Effector memory CD8-positive, alpha-beta T cell (primary cell): ENCODE results near the gene SLC10A3.

ENCODE experiments used
- ATAC-seq: fragments of 150-1000 bp; cut with Tn5 transposase; replicated peaks from 2 replicates; pipeline ENCODE4 v1.10.0; 2021; ENCODE audit warnings: mild to moderate bottlenecking, moderate library complexity
- DNase-seq, 3 experiments: peaks; one replicate each; pipeline ENCODE4 v3.0.0; 2021
- H3K27ac Mint-ChIP-seq, 2 donors: one replicate each; pipeline ENCODE4 v1.8.0; 2022; ENCODE audit warnings: mild to moderate bottlenecking in 2 of 2, mixed read lengths in 2 of 2, moderate library complexity in 2 of 2
- H3K27me3 Mint-ChIP-seq, 2 donors: one replicate each; pipeline ENCODE4 v1.8.0; 2022; ENCODE audit warnings: mixed read lengths in 2 of 2
- H3K36me3 Mint-ChIP-seq: one replicate; pipeline ENCODE4 v1.8.0; 2022; ENCODE audit warnings: mild to moderate bottlenecking, moderate library complexity, mixed read lengths; ENCODE audit not compliant: insufficient read depth
- H3K4me1 Mint-ChIP-seq, 2 donors: one replicate each; pipeline ENCODE4 v1.8.0; 2022; ENCODE audit warnings: low read depth in 2 of 2, mixed read lengths in 2 of 2
- H3K4me3 Mint-ChIP-seq, 2 donors: one replicate each; pipeline ENCODE4 v1.8.0; 2022; ENCODE audit warnings: mild to moderate bottlenecking in 2 of 2, mixed read lengths in 2 of 2, moderate library complexity in 2 of 2
- H3K9me3 Mint-ChIP-seq, 2 donors: one replicate each; pipeline ENCODE4 v1.8.0; 2022; ENCODE audit warnings: mixed read lengths in 2 of 2

Gene SLC10A3

DNA sequence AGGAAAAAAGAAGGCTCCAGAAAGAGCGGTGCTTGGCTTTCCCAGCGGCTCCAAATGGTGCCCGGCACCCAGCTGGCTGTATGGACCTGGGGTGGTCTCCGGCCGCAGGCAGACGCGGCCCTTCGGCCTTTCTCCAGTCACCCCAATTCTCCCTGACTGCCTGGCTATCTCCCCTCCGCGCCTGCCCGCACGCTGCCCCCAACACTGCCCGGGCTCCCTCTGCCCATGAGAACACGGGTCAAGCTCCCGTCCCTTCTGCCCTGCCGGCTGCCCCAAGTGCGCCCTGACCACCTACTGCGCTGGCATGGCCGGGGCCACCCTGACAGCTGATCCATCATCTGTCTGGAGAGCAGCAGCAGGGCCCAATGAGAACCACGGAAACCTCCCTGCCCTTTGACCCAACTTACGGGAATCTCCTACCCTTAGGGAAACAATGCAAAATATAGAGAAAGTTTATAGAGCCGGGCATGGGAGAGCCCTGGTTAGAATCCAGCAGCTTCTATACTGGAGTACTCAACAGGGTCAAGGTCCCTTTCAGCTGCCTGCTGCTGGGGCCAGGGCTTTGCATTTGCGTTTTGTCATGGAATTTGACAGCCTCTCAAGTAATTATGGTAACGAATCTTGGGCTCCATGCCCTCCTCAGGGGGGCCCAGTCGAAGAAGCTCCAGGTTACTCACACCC is 26.8 kb upstream of the SLC10A3 start:
- Mint-ChIP-seq H3K27ac (peak overlapping the region in 1 of 2 donors; percentile 86), H3K4me3 (peak overlapping the region; percentile 40 to 82), H3K27me3 (no peaks in the 10 kb centered on the region), H3K4me1 (peaks cover 13% of the 10 kb centered on the region in 2 donors), H3K9me3 (no peaks in the 10 kb centered on the region), H3K36me3 (peaks cover 3% of the 10 kb centered on the region)
- ATAC-seq (no peak), DNase-seq (no peak)

DNA sequence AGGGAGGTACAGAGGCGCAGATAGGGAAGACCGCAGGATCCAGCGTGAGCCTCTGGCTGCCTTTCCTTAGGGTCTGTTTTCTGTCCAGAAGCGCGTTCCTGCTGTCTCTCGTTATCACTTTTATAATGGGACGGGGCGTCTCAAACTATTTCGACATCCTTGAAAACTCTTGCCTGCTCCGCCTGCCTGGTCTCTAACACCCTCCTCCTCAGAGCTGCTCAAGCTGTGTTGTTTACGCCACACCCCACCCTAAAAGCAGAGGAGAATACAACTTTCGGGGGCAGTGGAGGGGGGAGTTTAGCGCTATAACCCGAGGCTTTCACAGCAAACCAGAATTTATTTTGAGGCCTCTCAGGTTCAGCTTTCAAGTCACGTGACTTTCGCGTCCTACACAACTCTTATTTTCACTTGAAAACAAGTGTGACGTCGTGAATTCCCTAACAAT is 26.2 kb upstream of the SLC10A3 start:
- Mint-ChIP-seq H3K27me3 (no peaks in the 10 kb centered on the region), H3K4me1 (peaks cover 13 to 15% of the 10 kb centered on the region in 2 donors), H3K36me3 (peaks cover 3% of the 10 kb centered on the region), H3K9me3 (no peaks in the 10 kb centered on the region), H3K4me3 (peak overlapping the region; percentile 82), H3K27ac (peak overlapping the region; percentile 67 to 86)
- peak in 2 of 3 experiments; percentile 6 to 12 for DNase-seq
- peak; percentile 44 for ATAC-seq

DNA sequence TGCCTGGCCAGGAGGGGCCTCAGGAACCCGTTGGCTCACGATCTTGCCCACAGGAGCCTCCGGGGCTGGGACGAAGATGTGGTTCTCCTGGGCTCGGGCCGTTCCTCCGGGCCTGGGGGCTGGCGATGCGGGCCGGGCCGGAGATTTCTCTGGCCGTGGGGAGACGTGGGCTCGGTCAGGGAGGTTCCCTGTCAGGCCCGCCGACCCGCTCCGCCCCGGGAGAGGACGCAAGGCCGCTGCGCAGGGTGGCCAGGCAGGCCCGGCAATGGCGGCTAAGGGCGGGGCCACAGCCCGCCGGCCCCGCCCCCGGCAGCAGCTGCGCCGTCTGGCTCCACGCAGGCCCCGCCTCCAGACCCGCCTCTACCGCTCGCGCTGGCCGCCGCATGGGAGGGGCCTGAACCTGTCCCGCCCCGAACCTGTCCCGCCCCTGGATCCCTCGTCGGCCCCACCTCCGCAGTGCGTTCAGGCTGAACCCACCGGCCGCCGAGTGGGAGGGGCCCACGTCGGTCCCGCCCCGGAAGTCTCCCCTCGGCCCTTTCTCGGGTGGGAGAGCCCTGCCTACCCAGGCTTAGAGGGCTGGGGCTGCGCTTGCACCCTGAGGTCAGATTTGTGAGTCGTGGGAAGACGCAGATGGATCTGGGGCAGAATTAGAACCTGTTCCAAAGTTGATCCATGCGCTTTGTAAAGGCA is 25.7 kb upstream of the SLC10A3 start, which contains the start of gene FAM3A:
Gene FAM3A, minus strand, starts transcription at position 267 of the 690 bp plus-strand sequence. CDS start 460 bp downstream, outside the sequence.
- Mint-ChIP-seq H3K9me3 (no peaks in the 10 kb centered on the region), H3K27ac (peak within 1 kb of the TSS; percentile 67 to 86), H3K27me3 (no peaks in the 10 kb centered on the region), H3K36me3 (peaks cover 3% of the 10 kb centered on the region), H3K4me1 (peaks cover 14 to 17% of the 10 kb centered on the region in 2 donors), H3K4me3 (peak within 1 kb of the TSS; percentile 82)
- DNase-seq (peak; percentile 83 to 85 (median 83)), ATAC-seq (peak; percentile 91)

DNA sequence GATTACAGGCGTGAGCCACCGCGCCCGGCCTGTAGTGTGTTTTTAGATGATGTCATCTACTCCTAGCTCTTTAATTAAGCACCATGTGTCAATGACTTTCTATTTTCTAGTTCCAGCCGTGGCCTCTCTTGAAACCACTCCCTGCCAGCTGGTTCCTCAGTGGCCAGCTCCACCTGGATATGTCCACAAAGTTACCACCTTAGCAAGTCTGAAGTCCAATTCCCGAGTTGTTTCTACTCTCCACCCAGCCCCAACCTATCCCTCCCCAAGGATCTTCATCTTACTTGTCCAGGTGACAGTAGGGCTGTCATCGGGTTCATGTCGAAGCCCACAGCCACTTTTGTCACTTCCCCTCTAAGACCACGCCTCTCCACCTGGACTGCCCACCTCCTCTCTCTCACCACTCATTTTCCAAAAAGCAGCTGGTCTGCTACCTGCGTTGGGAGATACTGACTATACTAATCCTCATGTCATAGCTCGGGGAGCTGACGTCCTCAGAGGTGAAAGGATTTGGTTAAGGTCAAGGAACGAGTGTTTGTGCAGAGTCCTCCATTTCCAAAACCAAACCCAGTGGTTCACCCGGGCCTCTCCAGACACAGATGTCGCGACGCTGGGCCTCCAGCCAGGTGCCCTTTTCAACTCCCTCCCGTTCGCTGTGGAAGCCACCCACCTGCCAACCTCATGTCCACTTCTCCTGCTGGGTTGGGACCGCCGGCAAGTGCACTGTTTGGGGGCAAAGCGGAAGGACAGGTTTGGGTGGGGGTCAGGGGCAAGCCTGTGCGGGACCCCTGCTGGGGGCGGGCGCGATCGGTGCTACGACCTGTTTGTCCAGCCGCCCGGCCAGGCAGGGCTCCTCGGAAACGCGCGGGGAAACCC is 24.9 kb upstream of the SLC10A3 start:
- H3K27me3 Mint-ChIP-seq: no peaks in the 10 kb centered on the region
- peaks cover 3% of the 10 kb centered on the region for H3K36me3 Mint-ChIP-seq
- H3K4me3 Mint-ChIP-seq: peak overlapping the region; percentile 82
- peak overlapping the region; percentile 67 to 86 for H3K27ac Mint-ChIP-seq
- peaks cover 15 to 17% of the 10 kb centered on the region in 2 donors for H3K4me1 Mint-ChIP-seq
- DNase-seq (no peak), ATAC-seq (no peak)
- no peaks in the 10 kb centered on the region for H3K9me3 Mint-ChIP-seq

DNA sequence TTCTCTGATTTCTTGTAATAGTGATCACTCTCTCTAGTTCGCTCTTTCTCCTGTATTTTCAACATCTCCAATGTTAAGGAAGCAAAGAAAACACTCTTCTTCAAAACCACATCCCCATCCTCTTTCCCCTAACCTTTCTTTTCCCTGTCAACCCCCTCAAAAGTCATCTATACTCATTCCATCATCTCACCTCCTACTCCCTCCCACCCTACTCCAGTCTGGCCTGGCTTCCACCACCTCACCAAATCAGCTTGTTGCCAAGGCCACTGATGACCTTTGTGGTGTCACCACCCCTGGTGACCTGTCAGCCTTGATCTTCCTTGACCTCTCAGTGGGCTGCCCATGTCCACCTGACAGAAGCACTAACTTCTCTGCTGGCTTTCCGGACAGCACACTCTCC is 23.3 kb upstream of the SLC10A3 start:
- Mint-ChIP-seq H3K4me1 (peaks cover 15 to 17% of the 10 kb centered on the region in 2 donors), H3K4me3 (peak overlapping the region; percentile 29 to 82), H3K36me3 (peaks cover 8% of the 10 kb centered on the region), H3K27me3 (no peaks in the 10 kb centered on the region), H3K9me3 (no peaks in the 10 kb centered on the region), H3K27ac (peak overlapping the region; percentile 20 to 87)
- no peak for DNase-seq
- ATAC-seq: no peak

DNA sequence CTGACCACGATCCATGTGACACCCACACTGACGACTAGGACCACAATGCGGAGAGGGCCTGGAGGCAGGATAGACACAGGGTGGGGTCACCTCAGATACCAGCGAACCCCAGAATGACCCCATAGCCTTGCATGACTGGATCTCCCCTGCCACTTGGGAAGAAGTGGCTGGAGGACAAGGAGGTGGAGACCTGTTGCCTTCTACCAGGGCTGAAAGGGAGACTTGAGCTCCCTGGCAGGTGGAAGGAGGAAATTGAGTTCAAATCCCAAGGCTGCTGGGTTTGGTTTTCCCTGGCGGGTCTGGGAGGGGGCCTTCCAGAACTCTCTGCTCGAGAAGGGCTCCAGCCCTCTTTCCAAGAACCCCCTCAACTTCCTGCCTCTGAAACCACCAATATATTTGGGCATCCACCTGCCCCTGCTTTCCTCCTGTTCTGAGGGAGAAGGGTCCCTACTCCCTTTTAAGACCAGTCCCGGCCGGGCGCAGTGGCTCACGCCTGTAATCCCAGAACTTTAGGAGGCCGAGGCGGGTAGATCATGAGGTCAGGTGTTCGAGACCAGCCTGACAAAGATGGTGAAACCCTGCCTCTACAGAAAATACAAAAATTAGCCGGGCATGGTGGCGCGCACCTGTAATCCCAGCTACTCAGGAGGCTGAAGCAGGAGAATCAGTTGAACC is 22.6 kb upstream of the SLC10A3 start:
- Mint-ChIP-seq H3K9me3 (no peaks in the 10 kb centered on the region), H3K27ac (peak overlapping the region; percentile 20 to 87), H3K36me3 (peaks cover 8% of the 10 kb centered on the region), H3K4me1 (peaks cover 15 to 17% of the 10 kb centered on the region in 2 donors), H3K4me3 (peak overlapping the region in 1 of 2 donors; percentile 82), H3K27me3 (no peaks in the 10 kb centered on the region)
- DNase-seq (no peak), ATAC-seq (no peak)

DNA sequence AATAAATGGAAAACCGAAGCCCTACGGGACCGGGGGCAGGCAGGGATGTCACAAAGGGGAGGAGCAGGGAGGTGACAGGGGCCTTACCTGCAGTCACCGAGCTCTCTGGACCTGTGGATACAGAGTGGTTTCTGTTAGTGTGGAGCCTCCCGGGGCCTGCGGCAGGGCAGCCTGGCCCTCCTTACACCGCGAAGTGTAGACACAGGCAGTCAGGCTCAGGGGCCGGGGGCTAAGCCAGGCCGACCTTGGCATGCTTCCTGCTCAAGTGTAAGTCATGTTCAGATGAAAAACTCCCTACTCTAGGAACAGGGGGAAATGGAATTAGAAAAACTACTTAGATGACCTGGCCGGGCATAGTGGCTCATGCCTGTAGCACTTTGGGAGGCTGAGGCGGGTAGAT is 21.3 kb upstream of the SLC10A3 start:
- Mint-ChIP-seq H3K27ac (peak overlapping the region; percentile 28 to 75), H3K4me3 (peak overlapping the region in 1 of 2 donors; percentile 19), H3K27me3 (no peaks in the 10 kb centered on the region), H3K4me1 (peaks cover 15 to 17% of the 10 kb centered on the region in 2 donors), H3K36me3 (peaks cover 8% of the 10 kb centered on the region), H3K9me3 (no peaks in the 10 kb centered on the region)
- DNase-seq: no peak
- ATAC-seq: no peak

DNA sequence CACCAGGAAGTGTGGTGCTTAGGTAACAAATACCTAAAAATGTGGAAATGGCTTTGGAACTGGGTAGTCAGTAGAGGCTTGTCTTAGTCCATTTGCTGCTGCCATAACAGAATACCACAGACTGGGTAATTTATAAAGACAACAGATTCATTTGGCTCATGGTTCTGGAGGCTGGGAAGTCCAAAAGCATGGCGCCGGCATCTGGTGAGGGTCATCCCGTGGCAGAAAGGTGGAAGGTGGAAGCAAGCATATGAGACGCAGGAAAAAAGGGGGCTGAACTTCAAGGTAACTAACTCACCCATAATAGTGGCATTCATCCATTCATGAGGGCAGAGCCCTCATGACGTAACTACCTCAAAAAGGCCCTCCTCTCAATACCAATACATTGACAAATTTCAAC is 19.0 kb upstream of the SLC10A3 start:
- Mint-ChIP-seq H3K27me3 (no peaks in the 10 kb centered on the region), H3K4me1 (peaks cover 8% of the 10 kb centered on the region in 2 donors), H3K27ac (no peak overlapping the region), H3K36me3 (peaks cover 16% of the 10 kb centered on the region), H3K4me3 (no peak overlapping the region), H3K9me3 (no peaks in the 10 kb centered on the region)
- ATAC-seq (no peak), DNase-seq (no peak)

DNA sequence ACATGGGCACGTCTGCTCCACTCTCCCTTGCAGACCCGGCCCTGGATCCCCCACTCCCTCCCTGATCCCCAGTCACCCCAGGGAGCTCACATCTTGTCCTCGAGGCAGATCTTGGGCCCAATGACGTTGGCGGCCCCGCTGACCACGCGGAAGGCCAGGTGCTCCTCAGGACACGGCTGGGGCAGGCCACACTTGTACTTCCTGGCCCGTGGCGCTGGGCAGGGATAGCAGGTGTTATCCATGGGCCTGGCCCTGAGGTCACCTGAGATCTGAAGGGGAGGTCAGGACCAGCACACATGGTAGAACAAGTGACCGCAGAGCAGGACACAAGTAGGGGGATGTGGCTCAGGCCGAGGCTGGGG is 17.9 kb upstream of the SLC10A3 start:
- Mint-ChIP-seq H3K27ac (peak overlapping the region in 1 of 2 donors; percentile 62), H3K36me3 (peaks cover 16% of the 10 kb centered on the region), H3K27me3 (no peaks in the 10 kb centered on the region), H3K9me3 (no peaks in the 10 kb centered on the region), H3K4me3 (no peak overlapping the region), H3K4me1 (peaks cover 3 to 4% of the 10 kb centered on the region in 2 donors)
- DNase-seq (no peak), ATAC-seq (no peak)

DNA sequence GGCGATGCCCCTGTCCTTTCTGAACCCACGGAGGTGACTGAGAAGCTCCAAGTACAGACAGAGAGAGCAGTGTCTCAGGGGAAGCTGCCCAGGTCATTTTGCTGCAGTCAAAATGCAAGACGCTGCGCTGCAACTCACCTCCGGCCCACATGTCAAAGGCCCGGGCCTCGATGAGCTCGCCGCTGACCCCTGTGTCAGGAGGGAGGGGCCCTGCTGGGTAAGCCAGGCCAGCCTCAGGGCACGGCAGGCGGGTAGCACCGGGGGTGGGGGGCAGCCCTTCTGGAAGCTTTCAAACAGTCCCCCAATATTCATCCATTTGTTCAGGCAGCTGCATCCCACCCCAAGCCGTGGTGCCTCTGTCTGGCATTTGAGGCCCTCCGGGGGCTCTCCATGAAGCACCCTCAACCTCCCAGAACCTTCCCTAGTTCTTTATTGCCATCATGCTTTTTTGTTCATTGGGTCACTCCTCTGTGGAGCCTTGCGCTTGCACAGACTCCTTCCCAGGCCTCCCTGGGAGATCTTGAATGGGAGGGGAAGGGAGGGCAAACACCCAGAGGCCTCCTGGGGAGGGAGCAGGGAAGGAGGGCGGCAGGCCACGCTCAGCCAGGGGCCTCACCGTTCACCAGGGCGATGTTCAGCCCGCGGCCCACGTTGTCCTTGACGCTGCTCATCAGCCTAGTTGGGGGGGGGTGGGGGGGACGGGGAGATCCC is 17.4 kb upstream of the SLC10A3 start:
- no peak for ATAC-seq
- Mint-ChIP-seq H3K4me1 (peaks cover 3 to 4% of the 10 kb centered on the region in 2 donors), H3K36me3 (peaks cover 16% of the 10 kb centered on the region), H3K9me3 (no peaks in the 10 kb centered on the region), H3K4me3 (no peak overlapping the region), H3K27me3 (no peaks in the 10 kb centered on the region), H3K27ac (no peak overlapping the region)
- DNase-seq: no peak

DNA sequence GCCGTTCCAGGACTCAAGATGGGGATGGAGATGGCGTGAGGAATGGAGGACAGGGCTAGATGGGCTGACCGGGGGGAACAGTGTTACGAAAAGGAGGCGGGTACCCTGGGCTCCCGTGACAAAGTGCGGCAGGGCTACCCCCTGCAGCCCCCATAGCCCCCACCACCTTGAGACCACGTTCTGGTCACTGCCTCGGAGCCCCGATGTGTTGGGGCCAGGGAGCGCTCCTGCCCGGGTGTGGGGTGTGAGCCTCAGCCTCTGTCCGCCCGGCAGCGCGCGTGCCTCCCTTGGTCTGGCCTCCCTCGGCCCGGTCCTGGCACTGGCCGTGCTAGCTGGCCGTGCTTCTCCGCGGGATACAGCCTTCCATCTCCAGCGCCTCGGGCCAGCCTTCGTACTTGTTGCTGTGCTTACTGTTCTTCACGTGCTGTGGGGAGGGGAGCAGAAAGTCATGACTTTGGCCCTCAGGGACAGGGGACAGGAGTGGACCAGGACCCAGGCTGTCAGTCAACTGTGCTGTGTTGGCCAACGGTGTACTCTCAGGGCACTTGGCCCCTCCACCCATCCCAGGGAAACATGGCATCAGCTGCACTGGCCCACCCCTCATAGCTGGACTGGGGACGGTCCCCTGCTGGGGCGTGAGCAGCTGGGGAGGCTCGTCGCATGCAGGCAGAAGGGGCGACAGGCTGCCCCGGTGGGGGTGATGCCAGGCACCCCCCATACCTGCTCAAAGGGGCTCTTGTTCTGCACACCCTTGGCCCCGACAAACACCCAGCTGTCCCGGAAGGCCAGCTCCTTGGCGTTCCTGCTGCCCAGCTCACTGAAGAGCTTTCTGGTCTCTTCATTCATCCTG is 16.3 kb upstream of the SLC10A3 start:
- H3K36me3 Mint-ChIP-seq: peaks cover 16% of the 10 kb centered on the region
- H3K27ac Mint-ChIP-seq: no peak overlapping the region
- H3K27me3 Mint-ChIP-seq: no peaks in the 10 kb centered on the region
- H3K4me3 Mint-ChIP-seq: no peak overlapping the region
- H3K4me1 Mint-ChIP-seq: peaks cover 2 to 3% of the 10 kb centered on the region in 2 donors
- no peak for DNase-seq
- no peaks in the 10 kb centered on the region for H3K9me3 Mint-ChIP-seq
- no peak for ATAC-seq

DNA sequence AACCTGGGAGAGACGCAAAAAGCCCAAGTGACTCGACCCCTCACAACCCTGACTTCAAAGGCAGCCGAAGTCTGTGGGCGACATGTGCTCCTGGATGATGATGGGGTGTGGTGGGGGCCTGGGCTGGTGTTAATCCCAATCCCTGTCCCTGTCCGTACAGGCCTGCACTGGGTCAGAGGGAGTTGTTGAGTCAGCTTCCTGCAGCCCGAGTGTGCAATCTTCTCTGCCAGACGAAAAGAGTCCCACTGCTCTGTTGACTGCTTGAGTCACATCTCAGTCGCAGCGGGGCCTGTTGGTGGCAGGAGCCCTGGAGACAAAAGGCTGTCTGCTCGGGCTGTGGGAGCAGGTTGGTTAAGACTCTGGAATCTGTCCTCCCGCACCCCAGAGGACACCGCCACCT is 15.3 kb upstream of the SLC10A3 start:
- no peaks in the 10 kb centered on the region for H3K9me3 Mint-ChIP-seq
- no peak overlapping the region for H3K27ac Mint-ChIP-seq
- peaks cover 16% of the 10 kb centered on the region for H3K36me3 Mint-ChIP-seq
- H3K4me1 Mint-ChIP-seq: no peaks in the 10 kb centered on the region
- no peak for ATAC-seq
- H3K4me3 Mint-ChIP-seq: no peak overlapping the region
- DNase-seq: no peak
- H3K27me3 Mint-ChIP-seq: no peaks in the 10 kb centered on the region
